H1 (cell line): ENCODE measurements around the gene NCKIPSD. TPM values are rescaled to one million over a fixed set of nuclear protein-coding genes. Genes with fewer than 3 reads are reported as not detected.

ENCODE experiments used
- CTCF ChIA-PET: fragments of 300-600 bp; sonication (Branson Sonifier 250); formaldehyde crosslinking; loops from one replicate; lab custom pipeline; 2021; ENCODE audit not compliant: partially characterized antibody; lab: Charles Lee
- POLR2A ChIA-PET: fragments of 300-600 bp; sonication (Branson Sonifier 250); formaldehyde crosslinking; loops from one replicate; lab custom pipeline; 2021; ENCODE audit warnings: inconsistent platforms; ENCODE audit not compliant: partially characterized antibody; lab: Charles Lee
- DNase-seq, 2 experiments: peaks; one replicate each; pipeline versions ENCODE4 v3.0.0 to v3.0.0-alpha.2; 2010 to 2022; ENCODE audit warnings: low spot score in 2 of 2, low read depth in 1 of 2, mixed read lengths in 1 of 2
- FAIRE-seq: peaks from 2 replicates; lab custom pipeline; 2011; peaks lifted over from hg19 to GRCh38; lab: Jason Lieb, UNC
- H2AFZ ChIP-seq: 2 replicates; pipeline ENCODE4 v1.8.1; 2012; ENCODE audit warnings: low read length, inconsistent platforms
- H2AK5ac ChIP-seq: 2 replicates; pipeline ENCODE4 v1.6.1; 2013; ENCODE audit warnings: low read depth, low read length
- H2BK120ac ChIP-seq: replicated peaks from 2 replicates; pipeline ENCODE3; 2013; ENCODE audit warnings: low read depth, low read length, inconsistent platforms
- H2BK12ac ChIP-seq: 2 replicates; pipeline ENCODE4 v1.6.1; 2013; ENCODE audit warnings: low read depth, low read length
- H2BK15ac ChIP-seq: 2 replicates; pipeline ENCODE4 v1.6.1; 2013; ENCODE audit warnings: low read length
- H2BK20ac ChIP-seq: 2 replicates; pipeline ENCODE4 v1.6.1; 2013; ENCODE audit warnings: low read length
- H2BK5ac ChIP-seq: 2 replicates; pipeline ENCODE4 v1.6.1; 2013; ENCODE audit warnings: low read depth, low read length
- H3K14ac ChIP-seq: 2 replicates; pipeline ENCODE4 v1.6.1; 2013; ENCODE audit warnings: inconsistent platforms; ENCODE audit not compliant: insufficient read length
- H3K18ac ChIP-seq: 2 replicates; pipeline ENCODE4 v1.6.1; 2013; ENCODE audit warnings: low read length; ENCODE audit errors: extremely low read depth
- H3K23ac ChIP-seq: 2 replicates; pipeline ENCODE4 v1.6.1; 2013; ENCODE audit warnings: inconsistent platforms; ENCODE audit not compliant: insufficient read length
- H3K23me2 ChIP-seq: 2 replicates; pipeline ENCODE4 v1.6.1; 2013; ENCODE audit warnings: low read depth, low read length
- H3K27ac ChIP-seq: 2 replicates; pipeline ENCODE4 v1.6.1; 2011; ENCODE audit warnings: low read depth, low read length, inconsistent platforms
- H3K27me3 ChIP-seq, 4 experiments: replicated peaks in 1 of 4; 1 replicate in 1 of 4; 2 replicates in 3 of 4; pipeline versions ENCODE4 v1.6.1 to v1.8.1; 2011 to 2013; ENCODE audit warnings: low read length in 3 of 4, mild to moderate bottlenecking in 3 of 4, inconsistent platforms in 2 of 4, mixed read lengths in 2 of 4, moderate library complexity in 1 of 4; ENCODE audit not compliant: control insufficient read depth in 3 of 4, insufficient read depth in 3 of 4; ENCODE audit errors: extremely low read depth in 1 of 4
- H3K36me3 ChIP-seq, 4 experiments: 2 replicates each; pipeline versions ENCODE4 v1.6.1 to v1.8.1; 2011 to 2013; ENCODE audit warnings: mild to moderate bottlenecking in 4 of 4, low read length in 3 of 4, moderate library complexity in 2 of 4, control low read depth in 1 of 4, inconsistent platforms in 1 of 4; ENCODE audit not compliant: insufficient read depth in 4 of 4, control insufficient read depth in 2 of 4
- H3K4ac ChIP-seq: replicated peaks from 2 replicates; pipeline ENCODE3; 2013; ENCODE audit warnings: low read length, low read depth, mixed read lengths, inconsistent platforms; ENCODE audit not compliant: insufficient read length
- H3K4me1 ChIP-seq, 4 experiments: replicated peaks in 1 of 4; 1 replicate in 1 of 4; 2 replicates in 3 of 4; pipeline versions ENCODE4 v1.6.1 to v1.8.1; 2011 to 2013; ENCODE audit warnings: low read length in 3 of 4, inconsistent platforms in 2 of 4, mixed read lengths in 1 of 4; ENCODE audit not compliant: insufficient read depth in 4 of 4, control insufficient read depth in 3 of 4
- H3K4me2 ChIP-seq, 2 experiments: 2 replicates each; pipeline versions ENCODE4 v1.6.1 to v1.8.1; 2011 to 2013; ENCODE audit warnings: low read depth in 2 of 2, low read length in 2 of 2, control low read depth in 1 of 2, inconsistent platforms in 1 of 2, mild to moderate bottlenecking in 1 of 2; ENCODE audit not compliant: insufficient read depth in 1 of 2
- H3K4me3 ChIP-seq, 4 experiments: fragments of 200-600, 300-600 bp in 1 of 4; sonication (generic), shearing (Covaris generic), sonication (Bioruptor Twin) in 1 of 4; 2 replicates each; pipeline versions ENCODE4 v1.5.1 to v1.8.1; 2011 to 2016; ENCODE audit warnings: low read length in 4 of 4, low read depth in 3 of 4, control low read depth in 2 of 4, inconsistent platforms in 2 of 4, mild to moderate bottlenecking in 2 of 4, mixed read lengths in 1 of 4, moderate library complexity in 1 of 4; ENCODE audit not compliant: insufficient read depth in 2 of 4; ENCODE audit errors: extremely low read depth in 1 of 4
- H3K56ac ChIP-seq: replicated peaks from 2 replicates; pipeline ENCODE3; 2013; ENCODE audit warnings: low read depth, mild to moderate bottlenecking, mixed read lengths, low read length, inconsistent platforms; ENCODE audit not compliant: insufficient read length
- H3K79me1 ChIP-seq: 2 replicates; pipeline ENCODE4 v1.6.1; 2013; ENCODE audit warnings: low read depth, low read length, control low read depth
- H3K79me2 ChIP-seq, 2 experiments: 2 replicates each; pipeline versions ENCODE4 v1.6.1 to v1.8.1; 2012 to 2013; ENCODE audit warnings: low read length in 2 of 2, mild to moderate bottlenecking in 2 of 2, inconsistent platforms in 1 of 2; ENCODE audit not compliant: insufficient read depth in 2 of 2, control insufficient read depth in 1 of 2
- H3K9ac ChIP-seq, 4 experiments: replicated peaks in 1 of 4; 1 replicate in 1 of 4; 2 replicates in 3 of 4; pipeline versions ENCODE4 v1.6.1 to v1.8.1; 2011 to 2013; ENCODE audit warnings: low read depth in 3 of 4, low read length in 3 of 4, control low read depth in 2 of 4, mild to moderate bottlenecking in 2 of 4, moderate library complexity in 2 of 4, inconsistent platforms in 1 of 4; ENCODE audit errors: extremely low read depth in 1 of 4
- H3K9me3 ChIP-seq, 2 experiments: 2 replicates each; pipeline versions ENCODE4 v1.6.1 to v1.8.1; 2012 to 2013; ENCODE audit warnings: mild to moderate bottlenecking in 2 of 2, moderate library complexity in 2 of 2, control low read depth in 1 of 2, inconsistent platforms in 1 of 2, low read depth in 1 of 2, low read length in 1 of 2, mixed read lengths in 1 of 2; ENCODE audit not compliant: insufficient read depth in 2 of 2
- H4K20me1 ChIP-seq, 2 experiments: replicated peaks in 1 of 2; 2 replicates each; pipeline versions ENCODE3 to v1.8.1; 2011 to 2013; ENCODE audit warnings: inconsistent platforms in 2 of 2, low read length in 2 of 2, mild to moderate bottlenecking in 1 of 2; ENCODE audit not compliant: insufficient read depth in 2 of 2, control insufficient read depth in 1 of 2
- H4K5ac ChIP-seq: 2 replicates; pipeline ENCODE4 v1.6.1; 2013; ENCODE audit warnings: low read length, low read depth, mixed read lengths, inconsistent platforms; ENCODE audit not compliant: insufficient read length
- H4K8ac ChIP-seq: 2 replicates; pipeline ENCODE4 v1.8.0; 2013; ENCODE audit warnings: mild to moderate bottlenecking, moderate library complexity, low read length, inconsistent platforms; ENCODE audit not compliant: insufficient read depth; ENCODE audit errors: extremely low read depth
- H4K91ac ChIP-seq: replicated peaks from 2 replicates; pipeline ENCODE3; 2013; ENCODE audit warnings: low read length, mixed read lengths, inconsistent platforms; ENCODE audit not compliant: insufficient read length
- CEBPB ChIP-seq: IDR thresholded peaks from 2 replicates; pipeline ENCODE4 v1.6.1; 2012; ENCODE audit warnings: low read depth, low read length
- CTBP2 ChIP-seq: IDR thresholded peaks from 2 replicates; pipeline ENCODE4 v1.7.0; 2011; ENCODE audit warnings: borderline replicate concordance, mild to moderate bottlenecking, moderate library complexity, mixed read lengths, low read length; ENCODE audit not compliant: insufficient read depth, insufficient read length
- JUND ChIP-seq: IDR thresholded peaks from 2 replicates; pipeline ENCODE4 v1.6.1; 2011; ENCODE audit warnings: mild to moderate bottlenecking, improper control_type of control experiment, low read length
- KDM1A ChIP-seq: fragments of 200-600, 300-600 bp; sonication (generic); IDR thresholded peaks from 2 replicates; pipeline ENCODE4 v1.7.1; 2016; ENCODE audit warnings: mild to moderate bottlenecking, low read length, borderline replicate concordance
- TBP ChIP-seq: IDR thresholded peaks from 2 replicates; pipeline ENCODE4 v1.6.1; 2011; ENCODE audit warnings: low read depth, low read length, improper control_type of control experiment
- ZNF274 ChIP-seq: IDR thresholded peaks from 2 replicates; pipeline ENCODE4 v1.7.0; 2012; ENCODE audit warnings: low read length, borderline replicate concordance; ENCODE audit errors: extremely low read depth
- WGBS, 2 experiments: shearing (Covaris generic) in 1 of 2; methylation state at CpG; one replicate each; pipeline versions ENCODE4 v1.1.6 to v1.1.7; 2013 to 2015; ENCODE audit warnings: low lambda C conversion rate in 2 of 2, mixed read lengths in 2 of 2, inconsistent platforms in 1 of 2, low coverage in 1 of 2, missing lambda C conversion rate in 1 of 2; ENCODE audit not compliant: insufficient replicate concordance in 2 of 2, insufficient coverage in 1 of 2, insufficient read length in 1 of 2; ENCODE audit errors: extremely low coverage in 1 of 2, missing lambda C conversion rate in 1 of 2; 5-methylcytosine and 5-hydroxymethylcytosine counted together
- polyA plus RNA-seq, 7 experiments: library from polyadenylated mRNA; depleted of rRNA in 3 of 7; stranded (reverse) in 5 of 7; unstranded in 2 of 7; fragments of >200 nt in 5 of 7; fragments of 200-250 nt in 2 of 7; gene quantifications; 1 replicate in 5 of 7; 2 replicates in 1 of 7; 4 replicates in 1 of 7; pipeline versions ENCODE4 v1.2.1 to v1.2.3, GENCODE V29; 2011 to 2013; ENCODE audit warnings: missing spikeins in 2 of 7, mixed read lengths in 2 of 7
- total RNA-seq: library from RNA; stranded (reverse); fragmentation: NEBNext Ultra II Directional; extraction: Animal tissue kit (Norgen Biotek cat#: 25700); gene quantifications from 2 replicates; pipeline ENCODE4 v1.2.1, GENCODE V29; 2021
- TF ChIP-seq, protein P1 (sequence below): IDR thresholded peaks from 2 replicates; pipeline ENCODE4 v1.6.1; 2011; ENCODE audit warnings: low read length, improper control_type of control experiment
- TF ChIP-seq, protein P2 (sequence below): IDR thresholded peaks from 2 replicates; pipeline ENCODE4 v1.6.1; 2012; ENCODE audit warnings: low read length, inconsistent platforms

The NCKIPSD gene
- total and polyA plus RNA-seq, 2 of the 8 experiments (the other 6 are each of a cell fraction or from before 2014, with no cell fraction given) = 34.7 to 91.8 TPM

DNA sequence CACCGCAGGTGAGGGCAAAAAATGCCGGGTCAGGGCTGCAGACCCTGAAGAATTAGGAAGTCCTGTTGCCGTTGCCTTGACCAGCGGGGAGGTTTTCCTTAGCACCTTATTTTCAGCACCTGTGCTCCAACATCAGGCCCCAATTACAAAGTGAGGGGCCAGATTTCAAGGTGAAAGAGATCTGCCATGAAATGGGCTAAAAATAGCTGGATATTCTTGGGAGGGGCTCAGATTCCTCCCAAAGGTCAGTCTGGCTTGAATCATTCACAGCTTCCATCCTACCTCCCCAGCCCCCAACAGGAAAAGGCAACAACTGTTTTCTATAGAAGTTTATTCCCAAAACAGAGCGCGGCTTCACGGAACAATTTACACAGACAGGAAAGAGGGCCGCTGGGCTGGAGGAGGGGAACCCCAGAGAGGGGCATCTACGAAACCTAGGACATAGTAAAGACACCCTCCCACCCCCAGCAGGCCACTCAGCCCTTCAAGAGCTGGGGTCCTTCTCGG, 49.5 kb downstream of the NCKIPSD start:
- H3K27me3 ChIP-seq = no peaks in the 10 kb centered on the region; a peak in 1 of 7 replicates
- WGBS, 2 experiments = 44% methylated on average over 10 of the region's 10 CpGs; no CpG with 5 or more reads in 1 of the 2 experiments

More for the DNA sequence above, 49.5 kb downstream of the NCKIPSD start:
- Histone ChIP-seq H2AK5ac (no peak overlapping the region), H2BK15ac (no peak overlapping the region; the same call in 1 of the 2 replicates), H3K9ac (peak overlapping the region in 2 of 4 experiments; percentile 42 to 56; a peak in 2 of 7 replicates), H3K79me1 (peaks cover 7% of the 10 kb centered on the region), H3K9me3 (no peaks in the 10 kb centered on the region), H4K8ac (peak overlapping the region; percentile 76; the same call in 1 of the 2 replicates), H3K4me2 (peak overlapping the region; percentile 38 to 79), H2BK20ac (no peak overlapping the region), H3K23ac (no peak overlapping the region), H3K79me2 (peaks cover 0 to 9% of the 10 kb centered on the region in 2 experiments; a peak in 1 of 4 replicates), H3K18ac (peak overlapping the region; percentile 78), H4K20me1 (peaks cover 3 to 26% of the 10 kb centered on the region in 2 experiments), H2BK5ac (peak overlapping the region; percentile 90), H3K36me3 (peaks cover 3 to 32% (median 18%) of the 10 kb centered on the region in 4 experiments; a peak in 6 of 8 replicates), H2BK12ac (no peak overlapping the region; the same call in 1 of the 2 replicates), H3K56ac (peak overlapping the region; percentile 87), H3K27ac (peak overlapping the region; percentile 58; the same call in 1 of the 2 replicates), H3K14ac (no peak overlapping the region), H3K4me3 (peak overlapping the region; percentile 75 to 84 (median 84)), H2BK120ac (no peak overlapping the region), H4K5ac (peak overlapping the region; percentile 78), H2AFZ (0 out of 2 replicates have a peak overlapping the region, but pooled peaks have one; percentile 10), H3K23me2 (peaks cover 2% of the 10 kb centered on the region; the same call in 1 of the 2 replicates), H4K91ac (peak overlapping the region; percentile 83), H3K4me1 (peaks cover 3 to 6% (median 5%) of the 10 kb centered on the region in 4 experiments), H3K4ac (peak overlapping the region; percentile 27)
- POLR2A ChIA-PET = interaction anchor here (0.5 to 9.8 kb wide), 24 partner anchors 9 to 385 kb away, joined by 3 to 111 read pairs (median 4); partner anchors contain the start of genes CELSR3, IP6K2, PFKFB4 and TMEM89
- CTCF ChIA-PET = interaction anchor here (0.6 to 5.8 kb wide), 31 partner anchors 10 to 447 kb away, joined by 3 to 49 read pairs (median 4); partner anchors contain the start of genes CDC25A, CELSR3, PFKFB4 and TMEM89
- no peak for DNase-seq
- TF ChIP-seq TBP = no peak
- no peak for TF ChIP-seq ZNF274
- no peak for TF ChIP-seq CTBP2
- TF ChIP-seq, protein P1, sequence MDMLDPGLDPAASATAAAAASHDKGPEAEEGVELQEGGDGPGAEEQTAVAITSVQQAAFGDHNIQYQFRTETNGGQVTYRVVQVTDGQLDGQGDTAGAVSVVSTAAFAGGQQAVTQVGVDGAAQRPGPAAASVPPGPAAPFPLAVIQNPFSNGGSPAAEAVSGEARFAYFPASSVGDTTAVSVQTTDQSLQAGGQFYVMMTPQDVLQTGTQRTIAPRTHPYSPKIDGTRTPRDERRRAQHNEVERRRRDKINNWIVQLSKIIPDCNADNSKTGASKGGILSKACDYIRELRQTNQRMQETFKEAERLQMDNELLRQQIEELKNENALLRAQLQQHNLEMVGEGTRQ = no peak
- no peak; the same call in 1 of the 2 replicates for TF ChIP-seq KDM1A
- TF ChIP-seq, protein P2, sequence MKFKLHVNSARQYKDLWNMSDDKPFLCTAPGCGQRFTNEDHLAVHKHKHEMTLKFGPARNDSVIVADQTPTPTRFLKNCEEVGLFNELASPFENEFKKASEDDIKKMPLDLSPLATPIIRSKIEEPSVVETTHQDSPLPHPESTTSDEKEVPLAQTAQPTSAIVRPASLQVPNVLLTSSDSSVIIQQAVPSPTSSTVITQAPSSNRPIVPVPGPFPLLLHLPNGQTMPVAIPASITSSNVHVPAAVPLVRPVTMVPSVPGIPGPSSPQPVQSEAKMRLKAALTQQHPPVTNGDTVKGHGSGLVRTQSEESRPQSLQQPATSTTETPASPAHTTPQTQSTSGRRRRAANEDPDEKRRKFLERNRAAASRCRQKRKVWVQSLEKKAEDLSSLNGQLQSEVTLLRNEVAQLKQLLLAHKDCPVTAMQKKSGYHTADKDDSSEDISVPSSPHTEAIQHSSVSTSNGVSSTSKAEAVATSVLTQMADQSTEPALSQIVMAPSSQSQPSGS = no peak
- TF ChIP-seq CEBPB = no peak
- no peak for TF ChIP-seq JUND
- no peak for FAIRE-seq
